Measurements from ENCODE around the gene SCD5.

The SCD5 gene

DNA sequence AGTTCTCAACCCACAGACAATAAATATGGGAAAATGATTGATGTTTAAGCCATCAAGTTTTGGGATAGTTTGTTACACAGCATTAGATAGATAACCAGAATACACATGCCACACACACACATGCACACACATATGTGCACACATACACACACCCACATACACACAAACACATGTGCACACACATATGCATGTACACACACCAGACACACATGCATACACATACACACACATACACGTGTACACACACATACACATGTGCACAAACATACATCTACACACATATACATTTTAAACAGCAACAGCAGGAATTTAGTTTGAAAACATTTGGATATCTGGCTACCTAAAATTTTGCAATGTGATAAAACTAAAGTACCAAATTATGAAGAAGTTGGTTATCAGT, 194.1 kb downstream of the SCD5 start:
- TF ChIP-seq, protein P1, sequence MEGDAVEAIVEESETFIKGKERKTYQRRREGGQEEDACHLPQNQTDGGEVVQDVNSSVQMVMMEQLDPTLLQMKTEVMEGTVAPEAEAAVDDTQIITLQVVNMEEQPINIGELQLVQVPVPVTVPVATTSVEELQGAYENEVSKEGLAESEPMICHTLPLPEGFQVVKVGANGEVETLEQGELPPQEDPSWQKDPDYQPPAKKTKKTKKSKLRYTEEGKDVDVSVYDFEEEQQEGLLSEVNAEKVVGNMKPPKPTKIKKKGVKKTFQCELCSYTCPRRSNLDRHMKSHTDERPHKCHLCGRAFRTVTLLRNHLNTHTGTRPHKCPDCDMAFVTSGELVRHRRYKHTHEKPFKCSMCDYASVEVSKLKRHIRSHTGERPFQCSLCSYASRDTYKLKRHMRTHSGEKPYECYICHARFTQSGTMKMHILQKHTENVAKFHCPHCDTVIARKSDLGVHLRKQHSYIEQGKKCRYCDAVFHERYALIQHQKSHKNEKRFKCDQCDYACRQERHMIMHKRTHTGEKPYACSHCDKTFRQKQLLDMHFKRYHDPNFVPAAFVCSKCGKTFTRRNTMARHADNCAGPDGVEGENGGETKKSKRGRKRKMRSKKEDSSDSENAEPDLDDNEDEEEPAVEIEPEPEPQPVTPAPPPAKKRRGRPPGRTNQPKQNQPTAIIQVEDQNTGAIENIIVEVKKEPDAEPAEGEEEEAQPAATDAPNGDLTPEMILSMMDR (conservative IDR thresholded peaks at IDR 0.05; ENCODE audit: low read depth, low read length) = no peak
- no peaks in the 10 kb centered on the region for H3K4me1 ChIP-seq (ENCODE audit: low read depth, poor library complexity, severe bottlenecking)
- H3K79me2 ChIP-seq (ENCODE audit: insufficient read depth, low read depth) = no peaks in the 10 kb centered on the region
- H3K9ac ChIP-seq = no peak overlapping the region
- no peak overlapping the region for H3K4me2 ChIP-seq
- H3K27ac ChIP-seq = no peak overlapping the region
- no peaks in the 10 kb centered on the region for H4K20me1 ChIP-seq (ENCODE audit: insufficient read depth)
- H3K27me3 ChIP-seq (ENCODE audit: insufficient read depth, low read depth) = no peaks in the 10 kb centered on the region
- H3K4me3 ChIP-seq (IDR thresholded peaks at IDR 0.05; ENCODE audit: insufficient read depth, low read depth, low read length) = no peak overlapping the region
- H2AFZ ChIP-seq (ENCODE audit: low read depth) = no peak overlapping the region
- no peaks in the 10 kb centered on the region for H3K36me3 ChIP-seq (ENCODE audit: insufficient read depth)

DNA sequence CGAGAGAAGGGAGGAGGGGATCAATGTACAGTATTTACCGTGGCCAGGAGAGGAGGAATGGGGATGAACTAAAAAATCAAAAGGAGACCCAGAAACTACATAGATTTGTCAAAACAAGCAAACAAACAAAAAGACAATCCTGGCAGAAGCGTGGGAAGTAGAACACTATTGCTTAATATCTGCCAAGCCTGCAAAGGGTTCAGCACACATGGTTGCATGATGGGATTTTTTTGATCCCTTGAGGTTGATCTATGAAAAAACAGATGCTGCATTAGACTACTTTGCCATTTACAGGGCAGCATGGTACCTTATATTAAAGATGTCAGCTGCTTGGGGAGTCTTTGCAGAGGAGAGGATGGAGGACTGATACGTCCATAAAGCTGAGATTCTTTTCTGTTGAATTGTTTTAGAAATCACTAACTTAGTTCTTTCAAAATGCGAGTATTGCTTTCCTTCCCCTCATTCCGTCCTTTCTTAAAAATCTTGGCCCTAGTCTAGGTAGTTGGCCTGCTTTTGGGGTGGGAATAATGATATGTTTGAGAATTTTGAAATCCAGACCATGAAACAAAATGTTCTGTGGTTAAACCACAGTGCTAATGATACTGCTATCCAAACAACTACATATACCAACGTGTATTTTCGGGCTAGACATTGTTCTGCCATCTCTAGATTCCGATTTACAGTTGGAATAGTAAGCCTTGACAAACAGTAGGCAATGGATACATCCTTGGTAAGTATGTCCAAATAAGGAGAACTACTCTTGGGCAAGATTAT, 197.2 kb downstream of the SCD5 start:
- TF ChIP-seq, protein P1 (conservative IDR thresholded peaks at IDR 0.05; ENCODE audit: low read depth, low read length) = no peak
- H4K20me1 ChIP-seq (ENCODE audit: insufficient read depth) = no peaks in the 10 kb centered on the region
- H2AFZ ChIP-seq (ENCODE audit: low read depth) = no peak overlapping the region
- no peak overlapping the region for H3K4me3 ChIP-seq (IDR thresholded peaks at IDR 0.05; ENCODE audit: insufficient read depth, low read depth, low read length)
- no peaks in the 10 kb centered on the region for H3K79me2 ChIP-seq (ENCODE audit: insufficient read depth, low read depth)
- H3K9ac ChIP-seq = no peak overlapping the region
- no peaks in the 10 kb centered on the region for H3K36me3 ChIP-seq (ENCODE audit: insufficient read depth)
- no peak overlapping the region for H3K4me2 ChIP-seq
- no peaks in the 10 kb centered on the region for H3K4me1 ChIP-seq (ENCODE audit: low read depth, poor library complexity, severe bottlenecking)
- H3K27me3 ChIP-seq (ENCODE audit: insufficient read depth, low read depth) = no peaks in the 10 kb centered on the region
- H3K27ac ChIP-seq = no peak overlapping the region

DNA sequence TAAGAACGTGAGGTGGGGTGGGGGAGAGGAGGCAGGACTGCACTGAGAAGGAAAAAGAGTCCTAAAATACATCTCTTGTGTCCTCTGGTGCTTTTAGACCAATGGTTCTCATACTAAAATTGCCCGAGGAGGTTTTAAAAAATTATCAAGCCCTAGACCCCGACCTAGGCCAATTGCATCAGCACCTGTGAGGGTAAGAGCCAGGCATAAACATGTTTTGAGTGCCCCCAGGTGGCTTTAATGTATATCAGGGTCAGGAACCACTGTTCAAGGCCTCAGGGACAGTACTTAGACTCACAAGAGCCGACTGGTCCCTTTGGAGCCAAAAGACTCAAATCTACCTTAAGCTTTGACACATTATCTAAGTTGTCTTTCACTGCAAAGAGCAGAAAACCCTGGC, 199.3 kb downstream of the SCD5 start:
- Histone ChIP-seq H3K27me3 (ENCODE audit: insufficient read depth, low read depth) (no peaks in the 10 kb centered on the region), H2AFZ (ENCODE audit: low read depth) (no peak overlapping the region), H3K27ac (no peak overlapping the region), H3K4me2 (no peak overlapping the region), H3K4me3 (IDR thresholded peaks at IDR 0.05; ENCODE audit: insufficient read depth, low read depth, low read length) (no peak overlapping the region), H3K4me1 (ENCODE audit: low read depth, poor library complexity, severe bottlenecking) (no peaks in the 10 kb centered on the region), H3K9ac (no peak overlapping the region), H3K36me3 (ENCODE audit: insufficient read depth) (no peaks in the 10 kb centered on the region), H4K20me1 (ENCODE audit: insufficient read depth) (no peaks in the 10 kb centered on the region), H3K79me2 (ENCODE audit: insufficient read depth, low read depth) (no peaks in the 10 kb centered on the region)
- TF ChIP-seq, protein P1 (conservative IDR thresholded peaks at IDR 0.05; ENCODE audit: low read depth, low read length) = no peak

DNA sequence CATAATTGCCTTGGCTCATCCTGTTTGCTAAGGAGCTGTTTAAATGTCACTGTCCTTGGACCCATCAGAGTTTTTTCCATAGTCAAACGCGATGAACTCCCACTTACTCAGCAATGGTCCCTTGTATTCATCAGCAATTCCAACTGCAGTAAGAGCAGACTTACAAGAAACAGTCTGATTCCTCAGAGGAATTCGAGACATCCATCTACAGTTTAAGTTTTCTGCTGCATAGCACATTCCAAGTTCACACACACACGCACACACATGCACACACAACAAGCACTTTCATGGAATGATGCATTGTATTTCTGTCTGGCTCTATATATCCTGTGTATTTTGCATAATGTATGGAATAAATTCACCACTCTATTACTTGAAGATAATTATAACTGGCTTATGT, 204.1 kb downstream of the SCD5 start:
- TF ChIP-seq, protein P1 (conservative IDR thresholded peaks at IDR 0.05; ENCODE audit: low read depth, low read length) = no peak
- no peaks in the 10 kb centered on the region for H3K27me3 ChIP-seq (ENCODE audit: insufficient read depth, low read depth)
- no peak overlapping the region for H3K4me3 ChIP-seq (IDR thresholded peaks at IDR 0.05; ENCODE audit: insufficient read depth, low read depth, low read length)
- H3K79me2 ChIP-seq (ENCODE audit: insufficient read depth, low read depth) = no peaks in the 10 kb centered on the region
- no peaks in the 10 kb centered on the region for H3K4me1 ChIP-seq (ENCODE audit: low read depth, poor library complexity, severe bottlenecking)
- no peak overlapping the region for H3K4me2 ChIP-seq
- no peak overlapping the region for H3K27ac ChIP-seq
- no peak overlapping the region for H2AFZ ChIP-seq (ENCODE audit: low read depth)
- H3K9ac ChIP-seq = no peak overlapping the region
- no peaks in the 10 kb centered on the region for H3K36me3 ChIP-seq (ENCODE audit: insufficient read depth)
- no peaks in the 10 kb centered on the region for H4K20me1 ChIP-seq (ENCODE audit: insufficient read depth)
